ENCODE results near the gene LGALS3BP.

The LGALS3BP gene

GRCh38 chr17:78981010-78981888, 1.5 kb upstream of the LGALS3BP start:
- DNase-seq, result no peak

GRCh38 chr17:78980624-78980972, 875 bp upstream of the LGALS3BP start:
- no peak for DNase-seq

- no peak for DNase-seq
Observed at GRCh38 chr17:78977997-78978973, 1.4 kb downstream of the LGALS3BP start.

GRCh38 chr17:78977681-78977943, 2.1 kb downstream of the LGALS3BP start:
- DNase-seq, result no peak

GRCh38 chr17:78976907-78977680, 2.6 kb downstream of the LGALS3BP start:
- no peak for DNase-seq

GRCh38 chr17:78974635-78975591, 4.8 kb downstream of the LGALS3BP start:
- no peak for DNase-seq

- DNase-seq, result no peak
Observed at GRCh38 chr17:78973792-78974520, 5.8 kb downstream of the LGALS3BP start.

- no peak for DNase-seq
Observed at GRCh38 chr17:78973196-78973595, 6.5 kb downstream of the LGALS3BP start.

- DNase-seq, result no peak
Observed at GRCh38 chr17:78972507-78973105, 7.1 kb downstream of the LGALS3BP start.

GRCh38 chr17:78971756-78972506, 7.8 kb downstream of the LGALS3BP start:
- no peak for DNase-seq

- peak; percentile 91 for DNase-seq
Observed at GRCh38 chr17:78970834-78971755, 8.6 kb downstream of the LGALS3BP start.

- no peak for DNase-seq
Observed at GRCh38 chr17:78969865-78970264, 9.9 kb downstream of the LGALS3BP start.

- no peak for DNase-seq
Observed at GRCh38 chr17:78967782-78968362, 11.9 kb downstream of the LGALS3BP start.

GRCh38 chr17:78966910-78967600, 12.7 kb downstream of the LGALS3BP start:
- DNase-seq, result no peak

- no peak for DNase-seq
Observed at GRCh38 chr17:78966123-78966813, 13.5 kb downstream of the LGALS3BP start.

GRCh38 chr17:78965491-78965924, 14.2 kb downstream of the LGALS3BP start:
- DNase-seq, result no peak

- no peak for DNase-seq
Observed at GRCh38 chr17:78963378-78963777, 16.3 kb downstream of the LGALS3BP start.

All from activated CD8-positive, alpha-beta memory T cell treated with anti-CD3 and anti-CD28 coated beads, Interleukin-2, amount 50 U/mL, for 48 hours (primary cell).